Islet of Langerhans (tissue), 1 donor: ENCODE results near the gene NRN1.

Experiments used
- FAIRE-seq: peaks from one replicate; lab custom pipeline; 2011; peaks lifted over from hg19 to GRCh38; lab: Jason Lieb, UNC

Gene NRN1

GRCh38 chr6:6002005-6002847, 4.5 kb downstream of the NRN1 start:
- no peak for FAIRE-seq

GRCh38 chr6:6001443-6001842, 5.3 kb downstream of the NRN1 start:
- FAIRE-seq, result no peak

- FAIRE-seq, result no peak
Measured at GRCh38 chr6:5999688-6000608, 6.8 kb downstream of the NRN1 start.

GRCh38 chr6:5998711-5999687, 7.7 kb downstream of the NRN1 start:
- no peak for FAIRE-seq

- no peak for FAIRE-seq
Measured at GRCh38 chr6:5998236-5998635, 8.5 kb downstream of the NRN1 start.

GRCh38 chr6:5997420-5997987, 9.2 kb downstream of the NRN1 start:
- no peak for FAIRE-seq

GRCh38 chr6:5996714-5997419, 9.9 kb downstream of the NRN1 start:
- FAIRE-seq, result no peak

- FAIRE-seq, result no peak
Measured at GRCh38 chr6:5995949-5996713, 10.6 kb downstream of the NRN1 start.

GRCh38 chr6:5995658-5995948, 11.1 kb downstream of the NRN1 start:
- no peak for FAIRE-seq

GRCh38 chr6:5994999-5995657, 11.6 kb downstream of the NRN1 start:
- no peak for FAIRE-seq

GRCh38 chr6:5994234-5994998, 12.3 kb downstream of the NRN1 start:
- FAIRE-seq, result no peak

- no peak for FAIRE-seq
Measured at GRCh38 chr6:5992551-5993225, 14.0 kb downstream of the NRN1 start.

GRCh38 chr6:5990786-5991185, 15.9 kb downstream of the NRN1 start:
- no peak for FAIRE-seq

- no peak for FAIRE-seq
Measured at GRCh38 chr6:5989141-5989723, 17.5 kb downstream of the NRN1 start.

GRCh38 chr6:5986861-5987260, 19.9 kb downstream of the NRN1 start:
- no peak for FAIRE-seq

GRCh38 chr6:5984150-5985089, 22.3 kb downstream of the NRN1 start:
- no peak for FAIRE-seq
